HepG2 (cell line): ENCODE data around the gene PTGIR. TPM values are rescaled to one million over a fixed set of nuclear protein-coding genes. Genes with fewer than 3 reads are reported as not detected.

Source experiments
- EED ChIP-seq: sonication (generic); formaldehyde crosslinking; IDR thresholded peaks from 2 replicates; pipeline ENCODE4 v1.5.0; 2020; ENCODE audit warnings: mild to moderate bottlenecking, missing genetic modification reagents
- GATA4 ChIP-seq: sonication (generic); IDR thresholded peaks from 2 replicates; pipeline ENCODE4 v1.6.1; 2016; ENCODE audit warnings: antibody characterized with exemption, low read depth, borderline replicate concordance
- HOXA9 ChIP-seq: sonication (generic); formaldehyde crosslinking; IDR thresholded peaks from 2 replicates; pipeline ENCODE4 v1.8.1; 2022; ENCODE audit warnings: missing genetic modification reagents, mild to moderate bottlenecking, moderate library complexity, borderline replicate concordance
- MTA3 ChIP-seq: sonication (generic); formaldehyde crosslinking; IDR thresholded peaks from 2 replicates; pipeline ENCODE4 v1.4.0; 2020; ENCODE audit warnings: missing genetic modification reagents
- MXD4 ChIP-seq: IDR thresholded peaks from 2 replicates; pipeline ENCODE4 v1.6.1; 2016; ENCODE audit warnings: mild to moderate bottlenecking, missing biosample characterization, missing genetic modification reagents
- NKX3-1 ChIP-seq: sonication (generic); formaldehyde crosslinking; IDR thresholded peaks from 2 replicates; pipeline ENCODE4 v1.5.0; 2020; ENCODE audit warnings: missing genetic modification reagents
- NR2F6 ChIP-seq, 2 experiments: IDR thresholded peaks; 2 replicates each; pipeline ENCODE4 v1.6.1; 2016; ENCODE audit warnings: antibody characterized with exemption in 1 of 2, mild to moderate bottlenecking in 1 of 2
- POLR2A ChIP-seq, 2 experiments: IDR thresholded peaks; 2 replicates each; pipeline ENCODE4 v1.6.1; 2011; ENCODE audit warnings: low read depth in 2 of 2, low read length in 2 of 2, mild to moderate bottlenecking in 1 of 2, moderate library complexity in 1 of 2; ENCODE audit not compliant: insufficient read depth in 1 of 2
- POLR2G ChIP-seq: fragments of 200-400 bp; formaldehyde crosslinking; IDR thresholded peaks from 2 replicates; pipeline ENCODE4 v1.6.1; 2018; ENCODE audit warnings: mild to moderate bottlenecking, low read depth, low read length, moderate library complexity
- RERE ChIP-seq: IDR thresholded peaks from 2 replicates; pipeline ENCODE4 v1.6.1; 2016; ENCODE audit warnings: low read depth, missing genetic modification reagents, missing compliant biosample characterization
- SMYD3 ChIP-seq: sonication (generic); formaldehyde crosslinking; IDR thresholded peaks from 2 replicates; pipeline ENCODE4 v1.8.1; 2023; ENCODE audit warnings: mild to moderate bottlenecking, missing genetic modification reagents
- ZBTB44 ChIP-seq: sonication (generic); formaldehyde crosslinking; IDR thresholded peaks from 2 replicates; pipeline ENCODE4 v1.4.0; 2020; ENCODE audit warnings: missing genetic modification reagents
- ZFP90 ChIP-seq: sonication (generic); formaldehyde crosslinking; IDR thresholded peaks from 2 replicates; pipeline ENCODE4 v1.8.0; 2022; ENCODE audit warnings: missing genetic modification reagents, mild to moderate bottlenecking, inconsistent platforms, borderline replicate concordance
- ZNF446 ChIP-seq: sonication (generic); formaldehyde crosslinking; IDR thresholded peaks from 2 replicates; pipeline ENCODE4 v1.5.0; 2020; ENCODE audit warnings: mild to moderate bottlenecking, missing genetic modification reagents
- ZNF7 ChIP-seq: IDR thresholded peaks from 2 replicates; pipeline ENCODE4 v1.6.1; 2016; ENCODE audit warnings: missing biosample characterization, missing genetic modification reagents
- ZNF770 ChIP-seq: sonication (generic); formaldehyde crosslinking; IDR thresholded peaks from 2 replicates; pipeline ENCODE4 v1.5.0; 2020; ENCODE audit warnings: mild to moderate bottlenecking, missing genetic modification reagents
- ZNF775 ChIP-seq: sonication (generic); formaldehyde crosslinking; IDR thresholded peaks from 2 replicates; pipeline ENCODE4 v1.4.0; 2020; ENCODE audit warnings: missing genetic modification reagents, mild to moderate bottlenecking, moderate library complexity, borderline replicate concordance
- ZSCAN5A ChIP-seq: sonication (generic); formaldehyde crosslinking; IDR thresholded peaks from 2 replicates; pipeline ENCODE4 v1.8.0; 2022; ENCODE audit warnings: mild to moderate bottlenecking, missing genetic modification reagents, borderline replicate concordance
- polyA plus RNA-seq, 8 experiments: library from polyadenylated mRNA; depleted of rRNA in 3 of 8; stranded (reverse) in 7 of 8; unstranded in 1 of 8; fragments of >200 nt; fragmentation: Illumina TruSeq in 4 of 8; extraction: Trizol in 4 of 8; gene quantifications; 2 replicates each; pipeline versions ENCODE4 v1.2.1 to v1.2.3, GENCODE V29; 2011 to 2016; ENCODE audit warnings: low read depth in 4 of 8, missing spikeins in 1 of 8, mixed read lengths in 1 of 8; ENCODE audit not compliant: insufficient read depth in 1 of 8
- total RNA-seq, 5 experiments: library from RNA; depleted of rRNA; stranded (reverse); fragments of >200 nt; fragmentation: Illumina TruSeq; extraction: Trizol; gene quantifications; 2 replicates each; pipeline ENCODE4 v1.2.3, GENCODE V29; 2016; ENCODE audit warnings: low read depth in 1 of 5

Gene PTGIR
- total and polyA plus RNA-seq, 2 of the 13 experiments (the other 11 are each of a cell fraction or from before 2014, with no cell fraction given) = not detected

- TF ChIP-seq HOXA9 = no peak
- TF ChIP-seq ZNF775 (CRISPR knock-in tag) = no peak
- TF ChIP-seq EED (CRISPR knock-in tag) = peak; percentile 78
- TF ChIP-seq MXD4 (CRISPR knock-in tag) = peak; percentile 47; the same call in 1 of the 2 replicates
- TF ChIP-seq GATA4 = no peak; the same call in 1 of the 2 replicates
- TF ChIP-seq ZNF7 (CRISPR knock-in tag) = no peak
- TF ChIP-seq SMYD3 (CRISPR knock-in tag) = no peak
- no peak for TF ChIP-seq MTA3 (CRISPR knock-in tag)
- no peak for TF ChIP-seq ZNF770 (CRISPR knock-in tag)
- peak; percentile 17; the same call in 1 of the 2 replicates for TF ChIP-seq RERE (CRISPR knock-in tag)
- peak; percentile 82 to 86 for TF ChIP-seq POLR2A (IDR thresholded peaks at IDR 0.05; ENCODE audit: insufficient read depth in 1 of 2, low read depth in 2 of 2, low read length in 2 of 2)
- TF ChIP-seq POLR2G = peak; percentile 94
- no peak for TF ChIP-seq NR2F6 (IDR thresholded peaks at IDR 0.05)
- peak; percentile 26; the same call in 1 of the 2 replicates for TF ChIP-seq NR2F6 (CRISPR knock-in tag; IDR thresholded peaks at IDR 0.05)
- TF ChIP-seq ZBTB44 (CRISPR knock-in tag) = 0 out of 2 replicates have a peak, but pooled peaks have one; percentile 49
- 0 out of 2 replicates have a peak, but pooled peaks have one; percentile 40 for TF ChIP-seq ZSCAN5A
- TF ChIP-seq ZNF446 (CRISPR knock-in tag) = peak; percentile 49; the same call in 1 of the 2 replicates
- 0 out of 2 replicates have a peak, but pooled peaks have one; percentile 47 for TF ChIP-seq NKX3-1 (CRISPR knock-in tag)
- peak; percentile 41; the same call in 1 of the 2 replicates for TF ChIP-seq ZFP90 (CRISPR knock-in tag)
These were observed 24.2 kb downstream of the PTGIR start (continued) for GRCh38 chr19:46600384-46601317.
